ENCODE results near the gene EEIG2. TPM values are rescaled to one million over a fixed set of nuclear protein-coding genes. Genes with fewer than 3 reads are reported as not detected.
"Not testable (repeated sequence)": the region's sequence is repeated elsewhere in the genome, so short reads cannot be mapped to it uniquely, and the experiment has no call there.

The EEIG2 gene
- total and polyA plus RNA-seq, 12 donors = 1.8 to 13.8 (median 7.3) TPM

- H3K4me1 ChIP-seq (replicated peaks in 1 of 2) = no peaks in the 10 kb centered on the region
- no peak for DNase-seq
- H3K36me3 ChIP-seq (replicated peaks in 1 of 2) = no peaks in the 10 kb centered on the region
- H3K27me3 ChIP-seq = no peaks in the 10 kb centered on the region
- intact Hi-C loops (cut with DNase I) = no loop called here
- no peaks in the 10 kb centered on the region for H3K9me3 ChIP-seq (replicated peaks in 1 of 3)
- no peak overlapping the region for H3K4me3 ChIP-seq
- 42 to 66% (median 62%) methylated on average over 2 to 4 of the region's 4 CpGs for WGBS, 4 donors
- TF ChIP-seq CTCF (IDR thresholded peaks at IDR 0.05) (no peak), POLR2A (IDR thresholded peaks at IDR 0.05) (no peak)
- H3K27ac ChIP-seq = no peak overlapping the region
Observed at GRCh38 chr1:108532730-108533129, 27.2 kb upstream of the EEIG2 start.

GRCh38 chr1:108533351-108534083 lies 26.4 kb upstream of the EEIG2 start:
- no peaks in the 10 kb centered on the region for H3K27me3 ChIP-seq
- DNase-seq = no peak
- H3K4me1 ChIP-seq (replicated peaks in 1 of 2) = no peaks in the 10 kb centered on the region
- no peak for TF ChIP-seq POLR2A (IDR thresholded peaks at IDR 0.05)
- no peak for TF ChIP-seq CTCF (IDR thresholded peaks at IDR 0.05)
- no peaks in the 10 kb centered on the region for H3K9me3 ChIP-seq (replicated peaks in 1 of 3)
- no peak overlapping the region for H3K4me3 ChIP-seq
- no peaks in the 10 kb centered on the region for H3K36me3 ChIP-seq (replicated peaks in 1 of 2)
- WGBS, 4 donors = 56 to 64% (median 60%) methylated on average over 10 of the region's 10 CpGs
- intact Hi-C loops (cut with DNase I) = no loop called here
- H3K27ac ChIP-seq = no peak overlapping the region

- H3K4me1 ChIP-seq (replicated peaks in 1 of 2) = no peaks in the 10 kb centered on the region
- TF ChIP-seq CTCF (IDR thresholded peaks at IDR 0.05) (no peak), POLR2A (IDR thresholded peaks at IDR 0.05) (no peak)
- H3K27ac ChIP-seq = no peak overlapping the region
- H3K36me3 ChIP-seq (replicated peaks in 1 of 2) = no peaks in the 10 kb centered on the region
- no peak for DNase-seq
- no peaks in the 10 kb centered on the region for H3K27me3 ChIP-seq
- WGBS, 4 donors = 87 to 96% (median 93%) methylated on average over 3 of the region's 3 CpGs
- no peak overlapping the region for H3K4me3 ChIP-seq
- intact Hi-C loops (cut with DNase I) = no loop called here
- H3K9me3 ChIP-seq (replicated peaks in 1 of 3) = no peaks in the 10 kb centered on the region
Observed at GRCh38 chr1:108534759-108535158, 25.1 kb upstream of the EEIG2 start.

- DNase-seq; H3K27ac ChIP-seq; H3K27me3 ChIP-seq; intact Hi-C loops (cut with DNase I); H3K4me1 ChIP-seq (replicated peaks in 1 of 2); H3K36me3 ChIP-seq (replicated peaks in 1 of 2); H3K4me3 ChIP-seq; H3K9me3 ChIP-seq (replicated peaks in 1 of 3): not testable (repeated sequence)
- 77 to 93% (median 88%) methylated on average over 2 to 6 of the region's 6 CpGs for WGBS, 4 donors
Observed at GRCh38 chr1:108535315-108535897, 24.5 kb upstream of the EEIG2 start.

- WGBS, 4 donors = 93 to 97% (median 94%) methylated on average over 7 to 27 of the region's 27 CpGs
- H3K9me3 ChIP-seq (replicated peaks in 1 of 3); H3K4me3 ChIP-seq; H3K27ac ChIP-seq; H3K36me3 ChIP-seq (replicated peaks in 1 of 2); H3K27me3 ChIP-seq; intact Hi-C loops (cut with DNase I); H3K4me1 ChIP-seq (replicated peaks in 1 of 2); DNase-seq: not testable (repeated sequence)
Observed at GRCh38 chr1:108536021-108536420, 23.9 kb upstream of the EEIG2 start.

GRCh38 chr1:108536791-108537190 lies 23.1 kb upstream of the EEIG2 start:
- H3K36me3 ChIP-seq (replicated peaks in 1 of 2); DNase-seq; H3K4me3 ChIP-seq; intact Hi-C loops (cut with DNase I); H3K4me1 ChIP-seq (replicated peaks in 1 of 2); H3K9me3 ChIP-seq (replicated peaks in 1 of 3); H3K27ac ChIP-seq; H3K27me3 ChIP-seq: not testable (repeated sequence)
- WGBS, 4 donors = 76 to 90% (median 85%) methylated on average over 4 of the region's 4 CpGs

All from adrenal gland (tissue), 12 donors.